Measurements from ENCODE around the gene TRIP11.

Gene TRIP11

DNA sequence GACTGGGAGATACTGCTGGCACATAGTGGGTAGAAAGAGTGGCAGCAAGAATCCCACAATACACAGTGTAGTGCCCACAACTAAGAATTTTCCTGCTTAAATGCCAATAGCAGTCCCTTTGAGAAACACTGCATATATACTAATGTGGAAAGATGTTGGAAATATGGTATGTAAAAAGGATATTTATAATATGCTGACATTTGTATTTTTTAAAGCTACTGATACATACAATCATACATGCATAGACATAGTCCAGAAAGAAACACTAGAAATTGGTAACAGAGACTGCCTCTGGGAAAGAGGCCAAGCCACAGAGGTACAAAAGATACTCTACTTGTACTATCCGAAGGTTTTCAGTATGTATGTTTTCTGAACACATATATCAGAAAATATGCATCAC lies 30.3 kb downstream of the TRIP11 start:
- no peak for DNase-seq

DNA sequence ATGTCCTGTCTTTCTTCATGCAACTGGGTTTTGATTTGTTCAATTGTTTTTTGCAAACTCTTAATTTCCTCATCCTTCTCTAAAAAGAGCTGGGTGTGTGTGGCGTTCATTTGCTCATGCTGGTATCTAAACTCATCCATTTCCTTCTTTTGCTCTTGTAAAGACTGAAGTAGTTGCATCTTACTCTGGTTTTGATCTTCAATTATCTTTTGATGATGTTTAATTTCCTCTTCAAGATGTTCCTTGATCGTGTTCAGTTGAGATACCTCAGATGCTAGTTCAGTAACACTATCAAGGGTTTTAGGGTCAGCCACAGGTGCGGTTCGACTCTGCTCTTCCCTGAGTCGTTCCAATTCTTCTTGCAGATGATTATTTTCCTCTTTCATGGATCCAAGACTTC lies 34.8 kb downstream of the TRIP11 start:
- no peak for DNase-seq

DNA sequence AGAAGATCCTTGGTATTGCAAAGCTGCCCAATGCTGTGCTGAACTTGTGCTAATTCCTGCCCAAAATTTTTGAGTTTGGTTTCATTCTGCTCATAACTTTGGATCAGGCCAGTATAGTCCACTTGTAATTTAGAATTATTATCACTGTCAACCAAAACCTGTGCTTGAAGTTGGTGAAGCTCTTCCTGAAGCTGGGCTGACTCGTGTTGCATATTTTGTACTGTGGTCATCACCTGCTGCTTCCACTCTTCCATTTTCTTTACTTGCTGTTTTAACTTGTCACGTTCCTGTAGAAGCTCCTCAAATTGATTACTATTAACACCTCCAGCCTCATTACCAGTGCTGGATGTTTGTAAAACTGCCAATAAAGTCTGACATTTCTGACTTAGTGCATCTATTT lies 35.8 kb downstream of the TRIP11 start:
- no peak for DNase-seq

DNA sequence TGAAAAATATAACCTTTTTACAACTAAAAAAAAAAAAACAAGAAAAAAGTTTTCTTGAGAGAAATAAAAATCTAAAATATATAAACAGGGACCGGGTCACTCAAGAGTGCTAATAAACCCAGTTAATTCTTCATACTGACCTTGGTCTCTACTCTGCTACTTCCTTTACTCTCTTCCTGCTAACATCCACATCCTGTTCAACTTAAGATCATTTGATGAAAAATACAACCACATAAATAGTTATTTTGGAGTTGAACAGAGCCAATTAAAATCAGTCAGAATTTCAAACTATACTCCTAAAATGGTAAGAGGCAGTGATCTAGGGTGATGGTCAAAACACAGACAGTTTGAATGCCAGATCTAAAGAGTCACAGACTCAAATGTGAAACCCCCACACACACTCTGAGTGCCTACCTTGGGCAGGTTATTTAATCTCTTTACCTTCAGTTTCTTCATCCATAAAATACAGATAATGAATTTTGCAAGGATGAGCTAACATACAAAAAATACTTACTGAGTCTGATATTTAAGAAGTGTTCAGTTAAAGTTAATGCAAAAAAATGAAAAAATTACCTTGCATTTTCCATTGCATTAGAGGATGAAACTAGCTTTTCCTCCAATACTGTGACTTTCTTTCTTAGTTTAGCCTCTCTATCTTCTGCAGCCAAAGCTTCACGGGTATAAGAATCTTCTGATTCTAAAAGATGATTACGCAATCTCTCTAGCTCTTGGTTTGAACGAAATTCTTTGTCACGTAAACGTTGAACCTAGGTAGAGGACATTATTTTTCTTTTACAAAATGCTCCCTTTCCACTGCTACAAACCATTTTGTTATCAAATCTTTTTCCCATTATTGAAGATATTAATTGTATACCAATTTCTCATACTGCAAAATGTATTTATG lies 40.9 kb downstream of the TRIP11 start:
- no peak for DNase-seq

DNA sequence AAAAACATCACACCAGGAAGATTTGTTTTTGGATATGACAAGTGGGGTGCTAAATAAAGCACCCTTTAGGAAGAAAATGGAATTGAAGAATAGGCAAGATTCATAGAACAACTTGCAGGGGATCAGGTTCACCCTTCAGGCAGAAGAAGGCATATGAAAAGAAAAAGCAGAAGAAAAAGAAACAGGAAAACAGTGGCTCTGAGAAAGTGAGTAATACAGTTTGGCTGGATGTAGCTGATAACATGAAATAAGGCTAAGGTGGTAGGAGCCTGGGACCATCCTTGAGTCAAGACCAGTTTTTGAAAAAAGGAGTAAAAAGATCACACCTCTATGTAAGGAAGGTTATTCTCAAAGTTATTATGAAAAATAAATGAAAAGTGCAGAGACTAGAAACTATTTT lies 42.4 kb downstream of the TRIP11 start:
- DNase-seq = no peak

DNA sequence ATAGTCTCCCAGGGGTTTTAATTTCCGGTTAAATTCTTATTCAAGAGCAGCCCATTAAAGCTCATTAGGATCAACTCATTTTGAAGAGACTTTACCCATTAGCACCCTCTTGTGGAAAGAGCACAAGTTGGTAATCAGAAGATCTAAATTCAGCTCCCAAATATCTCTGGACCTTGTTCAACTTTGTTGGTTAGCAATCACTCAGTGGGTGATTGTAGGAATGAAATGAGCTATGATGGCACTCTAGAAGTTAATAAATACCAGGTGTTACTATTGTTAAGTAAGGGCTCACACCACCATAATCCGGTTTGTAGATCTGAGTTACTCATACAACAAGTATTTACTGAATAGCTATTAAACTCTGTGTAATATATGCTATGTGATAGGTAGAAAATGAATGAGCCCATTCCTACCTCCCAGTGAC lies 42.9 kb downstream of the TRIP11 start:
- DNase-seq = peak; percentile 78

DNA sequence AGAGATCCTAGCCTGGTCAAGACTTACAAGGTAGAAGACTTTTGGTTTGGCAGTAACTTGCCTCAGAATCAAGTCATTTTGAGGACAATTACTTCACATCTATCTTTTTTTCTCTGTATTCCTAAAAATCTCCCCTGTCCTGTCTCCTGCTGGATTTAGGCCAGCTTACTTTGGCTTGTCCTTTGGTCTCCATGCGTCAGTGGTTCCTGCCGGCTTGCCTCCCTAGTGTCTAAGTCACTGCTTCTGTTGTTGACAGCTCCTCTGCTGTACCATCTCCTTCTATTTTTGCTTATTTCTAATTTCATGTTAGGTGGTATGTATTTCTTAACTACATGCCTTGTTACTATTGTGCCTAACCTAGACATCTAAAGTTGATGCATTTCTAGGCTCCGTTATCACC lies 52.7 kb downstream of the TRIP11 start:
- no peak for DNase-seq

DNA sequence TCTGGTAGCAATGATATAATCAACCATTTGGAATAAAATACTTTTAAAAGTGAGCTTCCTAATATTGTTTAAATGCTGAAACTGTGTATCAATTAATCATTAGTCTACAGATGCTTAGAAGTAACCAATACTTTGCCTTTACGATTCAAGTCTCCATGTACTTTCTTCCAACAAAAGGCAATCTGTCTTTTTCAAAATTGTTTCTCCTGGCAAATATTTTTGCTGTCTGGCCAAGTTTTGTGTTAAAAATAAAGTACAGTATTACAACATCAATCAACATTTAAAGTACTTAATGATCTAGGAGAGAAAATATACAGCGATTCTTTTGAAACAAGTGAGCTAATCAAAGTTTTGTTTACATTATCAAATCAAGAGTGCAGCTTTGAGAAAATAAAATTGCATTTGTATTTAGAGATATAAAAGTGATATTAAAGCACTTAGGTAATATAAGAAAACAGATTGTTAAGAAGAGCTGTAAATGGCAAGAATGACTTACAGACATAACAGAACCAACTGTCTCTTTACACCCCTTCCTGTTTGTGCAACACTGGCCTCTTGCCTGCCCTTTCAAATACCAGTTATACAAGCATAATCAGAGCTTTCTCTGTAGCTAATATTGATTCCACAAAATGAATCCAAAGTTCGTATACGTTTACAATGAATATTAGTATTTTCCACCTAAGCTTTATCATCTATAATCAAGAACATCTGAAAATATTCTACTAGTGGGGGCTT lies 54.2 kb downstream of the TRIP11 start:
- no peak for DNase-seq

DNA sequence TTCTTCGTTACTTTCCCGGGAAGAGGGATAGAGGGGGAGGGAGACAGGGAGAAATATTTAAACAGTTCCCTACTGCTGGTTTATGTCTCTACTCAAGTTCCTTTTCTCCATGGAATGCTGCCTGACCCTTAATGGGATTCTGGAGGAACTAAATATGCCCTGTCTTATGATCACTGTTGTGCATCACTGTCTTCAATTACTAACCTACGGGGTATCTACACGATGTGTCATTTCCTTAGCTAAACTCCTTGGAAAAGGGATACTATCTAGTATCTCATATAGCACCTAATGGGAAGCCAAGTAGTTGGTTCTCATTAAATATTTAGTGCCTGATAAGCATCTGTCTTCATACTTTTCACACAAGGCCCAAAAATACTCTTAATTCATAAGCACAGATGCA lies 54.9 kb downstream of the TRIP11 start:
- DNase-seq = no peak

DNA sequence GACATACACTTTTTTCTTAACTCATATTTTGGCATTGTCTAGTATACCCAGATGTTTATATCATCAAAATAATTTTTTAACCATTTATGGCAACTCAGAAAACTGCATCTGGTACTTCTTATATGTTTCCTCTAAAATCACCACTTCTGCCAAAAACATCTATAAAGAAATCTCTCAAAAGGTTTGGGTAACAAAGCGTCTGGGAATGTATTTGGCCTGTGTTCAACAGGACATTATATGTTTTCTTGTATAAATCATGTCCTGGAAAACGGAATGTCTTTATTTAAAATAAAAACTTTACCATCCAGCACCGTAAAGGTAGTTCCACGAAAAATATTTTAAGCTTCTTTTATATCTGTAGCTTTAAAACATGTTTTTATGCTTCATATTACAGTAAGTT lies 56.3 kb downstream of the TRIP11 start:
- DNase-seq = no peak

DNA sequence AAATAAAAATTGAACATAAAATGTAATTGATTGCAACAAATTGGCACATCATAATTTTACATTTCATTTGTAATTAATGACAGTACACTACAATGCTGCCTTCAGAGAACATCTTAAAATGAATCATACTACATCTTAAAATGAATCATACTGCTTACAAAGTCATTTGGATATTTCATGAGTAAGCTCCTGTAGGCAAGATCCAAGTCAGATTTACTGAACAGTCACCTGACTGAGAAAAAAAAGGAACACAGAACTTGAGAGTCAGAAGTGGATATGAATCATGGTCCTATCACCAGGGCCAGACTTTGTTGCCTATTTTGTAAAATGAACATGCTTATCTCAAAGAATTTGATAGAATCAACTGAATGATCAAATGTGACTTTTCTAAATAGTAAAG lies 59.7 kb downstream of the TRIP11 start:
- no peak for DNase-seq

DNA sequence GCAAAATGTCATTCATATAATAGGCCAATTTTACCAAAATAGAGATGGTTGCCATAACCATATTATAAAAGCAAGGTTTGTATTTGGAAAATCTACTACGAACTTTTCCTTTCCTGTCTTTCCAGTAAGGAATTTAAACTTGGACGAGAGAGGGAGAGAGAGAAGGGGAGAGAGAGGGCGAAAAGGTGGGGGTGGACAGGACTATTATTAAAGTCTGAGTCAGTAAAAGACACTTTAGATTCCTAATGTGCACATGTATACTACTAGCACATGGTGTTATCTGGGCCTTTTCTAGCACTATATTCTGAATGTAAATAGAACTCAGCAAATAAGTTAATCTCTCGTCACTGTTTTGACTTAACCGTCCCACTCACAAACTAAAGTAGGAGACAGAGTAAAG lies 62.0 kb downstream of the TRIP11 start:
- DNase-seq = no peak

DNA sequence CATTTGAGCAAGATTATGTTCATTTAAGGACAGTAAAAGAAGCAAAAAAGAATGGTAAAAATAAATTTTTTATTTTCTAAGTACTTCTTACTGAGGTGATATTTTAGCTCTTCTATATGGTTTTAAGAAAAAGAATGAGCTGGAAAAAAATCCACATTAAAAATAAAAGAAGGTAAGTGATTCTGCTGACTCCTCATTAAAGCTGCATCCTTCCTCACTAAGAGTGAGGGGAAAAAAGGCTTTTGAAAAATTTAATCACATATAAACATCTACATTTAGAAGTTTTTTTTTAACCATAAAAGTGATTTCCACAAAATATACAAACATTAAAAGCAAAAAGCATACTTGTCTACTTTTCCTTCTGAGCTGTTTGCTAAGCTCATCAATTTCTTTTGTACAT lies 64.1 kb downstream of the TRIP11 start:
- DNase-seq = no peak

DNA sequence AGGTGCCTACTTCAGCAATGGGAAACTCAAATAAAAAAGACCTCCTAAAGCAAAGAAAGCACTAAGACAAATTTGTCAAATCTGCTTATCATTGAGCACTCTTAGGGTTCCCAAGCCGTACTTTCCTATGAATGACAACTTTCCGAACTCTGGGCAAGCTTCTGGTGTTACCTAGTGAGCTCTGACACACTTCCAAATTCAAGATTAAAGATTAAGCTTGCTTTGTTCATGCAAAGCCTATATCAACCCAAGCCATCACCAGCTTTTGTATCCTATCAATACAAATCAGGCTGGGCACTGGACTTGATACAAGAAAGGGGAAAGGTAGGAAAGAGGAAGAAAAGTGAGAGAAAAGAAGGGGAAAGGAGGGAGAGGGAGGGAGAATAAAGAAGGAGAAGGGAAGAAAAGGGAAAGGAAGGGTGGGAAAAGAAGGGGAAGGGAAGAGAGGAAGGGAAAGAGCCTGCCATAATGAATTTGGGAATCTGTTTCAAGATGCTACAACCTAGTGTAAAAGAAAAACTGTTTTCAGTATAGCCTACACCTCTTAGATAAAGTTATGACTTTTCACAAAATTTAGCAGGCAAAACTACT lies 68.6 kb downstream of the TRIP11 start:
- DNase-seq = no peak

DNA sequence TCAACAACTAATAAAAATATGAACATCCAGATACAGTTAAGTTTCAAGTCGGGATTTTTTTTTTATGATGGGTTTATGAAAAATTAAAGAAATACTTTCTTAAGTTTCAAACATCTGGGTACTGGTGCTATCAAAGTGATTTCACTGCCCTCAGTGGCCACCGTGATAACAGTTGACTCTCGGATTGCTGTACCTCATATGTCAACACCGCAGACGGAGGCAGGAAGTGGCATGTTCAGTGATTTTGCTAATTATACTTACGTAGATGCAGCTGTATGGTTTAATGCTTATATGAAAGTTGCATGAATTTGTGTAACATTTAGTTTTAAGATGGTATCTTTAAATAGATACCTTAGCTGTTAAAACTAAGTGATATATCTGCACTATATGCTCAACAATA lies 71.6 kb downstream of the TRIP11 start:
- DNase-seq = no peak

DNA sequence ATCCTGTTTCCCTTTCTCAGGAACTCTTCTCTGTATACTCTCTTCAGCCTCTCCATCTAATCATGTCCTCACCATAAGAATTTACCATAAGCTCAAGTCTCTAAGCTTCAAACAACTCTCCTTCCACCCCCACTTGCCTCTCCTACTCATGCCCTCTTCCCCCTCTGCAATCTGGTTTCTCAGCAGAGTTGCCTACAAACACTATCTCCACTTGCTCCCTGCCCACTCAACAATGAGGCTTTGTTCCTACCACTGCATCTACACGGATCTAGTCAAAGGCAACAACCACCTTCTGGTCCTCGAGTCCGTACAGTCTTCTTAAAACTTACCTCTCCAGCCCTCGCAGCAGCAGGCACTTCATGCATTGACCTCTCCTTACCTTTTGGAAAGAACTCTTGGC lies 75.1 kb downstream of the TRIP11 start:
- DNase-seq = no peak

DNA sequence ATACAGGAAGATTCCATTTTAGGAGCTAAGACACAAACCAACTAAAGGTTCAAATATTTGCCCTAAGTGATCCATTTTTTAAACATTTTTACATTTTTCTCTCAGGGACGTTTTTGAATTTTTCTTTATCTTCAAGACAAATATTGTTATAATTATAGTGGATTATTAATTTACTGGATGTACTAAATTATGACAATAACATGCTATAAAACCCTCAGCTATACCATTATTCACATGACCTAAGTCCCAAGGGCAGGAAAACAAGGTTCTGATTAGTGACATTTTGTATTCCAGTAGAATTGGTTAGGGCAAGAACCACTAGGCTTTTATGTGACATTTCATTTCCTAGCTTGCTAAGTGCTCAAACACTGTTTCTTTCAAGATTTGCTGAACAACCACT lies 75.8 kb downstream of the TRIP11 start:
- DNase-seq = no peak

DNA sequence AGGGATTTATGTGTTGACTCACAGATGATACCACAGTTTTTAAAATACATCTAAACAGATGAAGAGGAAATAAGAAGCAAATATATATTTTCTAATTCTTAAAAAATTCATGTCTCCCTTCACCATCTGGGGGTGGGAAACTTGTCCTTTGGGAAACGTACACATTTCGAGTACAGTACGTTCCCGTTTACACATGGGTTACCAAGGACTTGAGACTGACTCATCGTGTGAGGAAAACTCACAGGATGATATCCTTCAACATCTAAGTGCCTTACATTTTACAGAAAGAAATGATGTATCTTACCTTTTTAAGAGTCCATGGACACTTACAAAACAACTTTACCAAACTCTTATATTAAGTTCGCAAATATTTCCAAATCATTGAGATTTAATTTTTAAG lies 76.4 kb downstream of the TRIP11 start:
- DNase-seq = no peak

DNA sequence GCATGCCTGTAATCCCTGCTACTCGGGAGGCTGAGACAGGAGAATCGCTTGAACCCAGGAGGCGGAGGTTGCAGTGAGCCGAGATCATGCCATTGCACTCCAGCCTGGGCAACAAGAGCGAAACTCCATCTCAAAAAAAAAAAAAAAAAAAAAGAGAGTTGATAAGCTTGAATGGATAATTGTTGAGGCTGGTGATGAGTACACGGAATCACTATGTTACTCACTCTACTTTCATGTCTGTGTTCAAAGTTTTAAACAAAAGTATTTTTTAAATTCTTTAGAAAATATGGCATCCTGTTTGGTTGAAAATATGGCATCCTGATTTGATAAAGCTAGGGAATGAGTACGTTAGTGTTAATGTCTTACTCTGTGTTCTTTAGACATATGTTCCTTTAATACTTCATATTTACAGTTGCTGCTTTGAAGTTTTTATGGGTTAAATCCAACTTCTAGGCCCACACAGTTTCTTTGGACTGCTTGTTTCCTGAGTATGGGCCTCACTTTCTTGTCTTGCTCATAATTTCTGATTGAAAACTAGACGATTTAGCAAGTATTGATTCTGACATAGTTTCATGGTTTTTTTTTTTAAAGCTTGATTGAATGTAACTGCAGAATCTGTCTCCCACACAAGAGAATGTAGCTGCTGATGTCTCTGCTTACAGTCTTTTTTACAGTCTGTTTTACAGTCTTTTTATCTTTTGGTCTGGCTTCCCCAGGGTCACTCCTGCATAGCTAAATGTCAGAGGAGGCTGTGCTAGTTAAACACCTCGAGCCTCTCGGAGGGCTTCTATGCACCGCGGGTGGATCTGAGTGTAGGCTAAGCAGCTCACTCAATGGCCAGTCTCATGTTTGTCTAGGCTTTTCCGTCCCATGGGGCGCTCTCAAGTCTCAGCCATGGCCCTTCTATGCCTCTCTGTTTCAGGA lies 78.3 kb downstream of the TRIP11 start:
- no peak for DNase-seq

DNA sequence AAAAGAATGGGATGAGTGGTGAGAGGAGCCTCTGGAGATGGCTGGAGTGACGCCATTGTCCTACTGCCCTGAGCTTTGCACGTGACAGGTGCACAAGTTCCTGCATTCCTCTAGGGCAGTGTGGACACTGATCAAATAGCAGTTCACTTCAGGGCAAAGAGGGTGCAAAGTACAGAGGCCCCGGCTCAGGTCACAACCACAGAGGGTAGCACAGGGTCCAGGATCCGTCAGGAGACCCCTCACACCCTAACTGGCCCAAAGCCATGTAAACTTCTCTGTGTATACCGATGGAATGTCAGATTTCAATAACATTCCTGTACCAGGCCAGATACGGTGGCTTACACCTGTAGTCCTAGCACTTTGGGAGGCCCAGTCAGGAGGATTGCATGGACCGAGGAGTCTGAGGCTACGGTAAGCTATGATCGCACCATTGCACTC lies 82.0 kb downstream of the TRIP11 start:
- DNase-seq = no peak

DNA sequence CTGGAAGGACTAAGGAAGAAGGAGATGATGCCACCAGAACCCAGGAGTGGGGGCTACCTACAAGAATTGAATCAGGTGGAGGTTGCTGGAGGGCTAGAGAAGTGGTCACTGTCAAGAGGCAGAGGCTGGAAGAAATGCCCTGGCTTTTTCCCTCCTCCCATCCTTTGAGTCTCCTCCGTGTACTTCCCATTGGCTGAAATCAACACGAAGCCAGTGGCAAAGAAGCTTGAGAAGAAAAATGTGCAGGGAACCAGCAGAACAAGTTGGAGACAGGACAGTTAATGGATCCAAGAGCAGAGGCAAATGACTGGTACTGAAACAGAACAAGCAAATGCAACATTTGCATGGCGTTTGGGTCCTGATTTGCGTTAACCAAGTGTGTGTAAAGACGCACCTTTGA lies 83.2 kb downstream of the TRIP11 start:
- DNase-seq = no peak

DNA sequence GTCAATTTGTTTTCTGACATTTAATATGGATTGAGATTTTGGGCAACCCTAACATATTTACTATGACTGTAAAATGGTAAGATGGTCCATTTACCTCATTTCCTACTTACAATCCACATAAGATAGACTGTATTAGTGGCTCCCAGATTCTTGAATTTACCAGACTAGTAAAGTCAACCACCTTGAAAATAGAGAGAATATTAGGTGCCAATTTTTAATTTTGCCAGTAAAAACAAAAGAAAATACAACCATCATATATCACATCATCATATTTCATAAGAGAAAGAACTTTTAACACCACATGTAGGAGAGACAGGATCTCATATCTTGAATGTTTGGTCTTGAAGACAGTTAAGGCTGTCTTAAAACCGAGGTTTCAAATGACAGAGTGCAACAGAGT lies 84.7 kb downstream of the TRIP11 start:
- DNase-seq = no peak
